ENCODE measurements around the gene ZBED4.

ZBED4 gene

DNA sequence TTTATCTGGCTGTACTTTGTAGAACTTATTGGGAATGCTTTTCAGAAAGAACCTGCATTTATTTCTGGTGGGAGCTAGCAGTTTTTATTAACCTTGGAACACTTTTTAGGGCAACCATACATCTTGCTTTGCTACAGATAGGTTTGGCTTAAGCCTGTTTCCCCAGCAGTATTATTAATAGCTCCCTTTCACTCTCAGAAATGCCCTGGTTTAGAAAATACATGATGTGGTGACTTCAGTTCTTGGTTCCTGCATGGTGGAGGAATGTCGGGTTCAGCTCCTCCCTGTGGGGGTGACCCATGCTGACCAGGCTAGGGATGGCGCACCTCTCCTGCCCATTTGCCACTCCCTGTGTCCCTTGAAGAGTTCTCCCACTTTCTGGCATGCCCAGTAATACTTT, 28.2 kb downstream of the ZBED4 start:
- DNase-seq, result no peak

DNA sequence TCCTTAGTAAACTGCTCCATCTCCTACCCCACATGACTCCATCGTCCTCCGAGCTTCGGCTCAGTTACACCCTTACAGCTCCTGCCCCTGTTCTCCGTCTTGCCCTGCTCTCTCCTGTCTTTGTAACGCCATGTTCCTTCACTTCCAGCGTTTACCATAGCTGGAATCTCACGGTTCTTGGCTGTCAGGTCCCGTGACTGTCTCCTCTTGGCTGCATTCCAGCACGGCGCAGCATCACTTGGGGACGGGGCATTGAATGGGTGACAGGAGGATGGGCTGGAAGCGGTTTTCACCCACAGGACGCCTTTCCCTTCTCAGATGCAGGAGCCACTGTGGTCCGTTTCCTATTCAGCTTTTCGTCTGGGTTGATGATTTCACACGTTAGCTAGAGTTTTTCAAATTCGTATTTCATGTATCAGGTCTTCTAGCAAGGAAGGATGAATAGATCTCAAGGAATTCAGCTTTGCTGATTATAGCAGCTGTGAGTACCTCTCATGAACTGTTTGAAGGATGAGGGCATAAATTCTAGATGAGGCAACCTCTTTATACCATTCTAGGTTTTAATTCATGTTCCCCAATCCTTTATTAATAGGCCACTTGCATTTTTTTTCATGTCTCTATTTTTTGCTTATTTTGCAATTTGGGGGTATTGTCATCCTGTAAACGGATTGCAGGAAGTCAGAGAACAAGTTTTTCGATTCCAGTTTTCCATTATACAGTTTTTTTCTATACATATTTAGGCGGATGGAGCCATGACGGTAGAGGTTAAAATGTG, 29.1 kb downstream of the ZBED4 start:
- no peak for DNase-seq

DNA sequence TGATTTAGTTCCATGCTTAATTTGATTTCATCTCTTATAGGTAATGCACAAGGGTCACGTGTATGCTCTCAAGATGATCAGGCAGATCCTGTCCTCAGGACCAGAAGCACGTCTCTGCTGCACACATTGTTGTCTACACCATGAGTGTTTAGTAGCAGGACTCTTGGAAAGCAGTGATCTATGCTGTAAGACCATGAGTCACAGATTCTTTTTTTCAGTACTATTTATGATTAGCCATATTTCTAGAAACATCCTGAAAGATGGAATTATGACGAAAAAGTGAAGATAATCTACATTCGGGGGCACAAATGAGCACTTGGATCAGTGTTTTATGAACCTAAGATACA, 29.6 kb downstream of the ZBED4 start:
- no peak for DNase-seq

- DNase-seq, result no peak
Observed at GRCh38 chr22:49884075-49884474, 30.4 kb downstream of the ZBED4 start.

DNA sequence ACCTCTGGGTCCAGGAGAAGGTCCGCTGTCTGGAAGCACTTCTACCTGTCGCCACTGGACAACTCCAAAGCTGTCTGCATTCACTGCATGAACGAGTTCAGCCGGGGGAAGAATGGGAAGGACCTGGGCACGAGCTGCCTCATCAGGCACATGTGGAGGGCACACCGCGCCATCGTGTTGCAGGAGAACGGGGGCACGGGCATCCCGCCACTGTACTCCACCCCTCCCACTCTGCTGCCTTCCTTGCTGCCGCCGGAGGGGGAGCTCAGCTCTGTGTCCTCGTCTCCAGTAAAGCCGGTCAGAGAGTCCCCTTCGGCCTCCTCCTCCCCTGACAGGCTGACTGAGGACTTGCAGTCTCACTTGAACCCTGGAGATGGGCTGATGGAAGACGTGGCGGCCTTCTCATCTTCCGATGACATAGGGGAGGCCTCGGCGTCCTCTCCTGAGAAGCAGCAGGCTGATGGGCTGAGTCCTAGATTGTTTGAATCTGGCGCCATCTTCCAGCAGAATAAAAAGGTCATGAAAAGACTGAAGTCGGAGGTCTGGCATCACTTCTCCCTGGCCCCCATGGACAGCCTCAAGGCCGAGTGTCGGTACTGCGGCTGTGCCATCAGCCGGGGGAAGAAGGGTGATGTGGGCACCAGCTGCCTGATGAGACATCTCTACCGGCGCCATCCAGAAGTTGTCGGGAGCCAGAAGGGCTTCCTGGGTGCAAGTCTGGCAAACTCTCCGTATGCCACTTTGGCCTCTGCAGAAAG, 31.0 kb downstream of the ZBED4 start:
- no peak for DNase-seq

DNA sequence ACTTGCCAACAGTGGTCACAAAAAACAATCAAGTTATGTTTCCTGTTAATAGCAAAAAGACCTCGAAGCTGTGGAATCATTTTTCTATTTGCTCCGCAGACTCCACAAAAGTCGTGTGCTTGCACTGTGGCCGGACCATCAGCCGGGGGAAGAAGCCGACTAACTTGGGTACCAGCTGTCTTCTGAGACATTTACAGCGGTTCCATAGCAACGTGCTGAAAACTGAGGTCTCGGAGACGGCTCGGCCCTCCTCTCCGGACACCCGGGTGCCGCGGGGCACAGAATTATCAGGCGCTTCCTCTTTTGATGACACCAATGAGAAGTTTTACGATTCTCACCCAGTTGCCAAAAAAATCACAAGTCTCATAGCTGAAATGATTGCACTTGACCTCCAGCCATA, 31.6 kb downstream of the ZBED4 start:
- no peak for DNase-seq

DNA sequence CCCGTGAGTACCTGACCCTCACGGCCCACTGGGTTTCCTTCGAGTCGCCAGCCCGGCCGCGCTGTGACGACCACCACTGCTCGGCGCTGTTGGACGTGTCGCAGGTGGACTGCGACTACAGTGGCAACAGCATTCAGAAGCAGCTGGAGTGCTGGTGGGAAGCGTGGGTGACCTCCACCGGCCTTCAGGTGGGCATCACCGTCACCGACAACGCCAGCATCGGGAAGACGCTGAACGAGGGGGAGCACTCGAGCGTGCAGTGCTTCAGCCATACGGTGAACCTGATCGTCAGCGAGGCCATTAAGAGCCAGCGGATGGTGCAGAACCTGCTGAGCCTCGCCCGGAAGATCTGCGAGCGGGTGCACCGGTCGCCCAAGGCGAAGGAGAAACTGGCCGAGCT, 32.2 kb downstream of the ZBED4 start:
- DNase-seq, result no peak

DNA sequence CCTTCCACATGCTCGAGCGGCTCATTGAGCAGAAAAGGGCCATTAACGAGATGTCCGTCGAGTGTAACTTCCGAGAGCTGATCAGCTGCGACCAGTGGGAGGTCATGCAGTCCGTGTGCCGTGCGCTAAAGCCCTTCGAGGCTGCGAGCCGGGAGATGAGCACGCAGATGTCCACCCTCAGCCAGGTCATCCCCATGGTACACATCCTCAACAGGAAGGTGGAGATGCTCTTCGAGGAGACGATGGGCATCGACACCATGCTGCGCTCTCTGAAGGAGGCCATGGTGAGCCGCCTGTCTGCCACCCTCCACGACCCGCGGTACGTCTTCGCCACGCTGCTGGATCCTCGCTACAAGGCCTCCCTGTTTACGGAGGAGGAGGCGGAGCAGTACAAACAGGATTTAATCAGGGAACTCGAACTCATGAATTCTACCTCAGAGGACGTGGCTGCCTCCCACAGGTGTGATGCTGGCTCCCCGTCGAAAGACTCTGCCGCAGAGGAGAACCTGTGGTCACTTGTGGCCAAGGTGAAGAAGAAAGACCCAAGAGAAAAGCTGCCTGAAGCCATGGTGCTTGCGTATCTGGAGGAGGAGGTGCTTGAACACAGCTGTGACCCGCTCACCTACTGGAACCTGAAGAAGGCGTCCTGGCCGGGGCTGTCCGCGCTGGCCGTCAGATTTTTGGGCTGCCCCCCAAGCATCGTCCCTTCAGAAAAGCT, 32.9 kb downstream of the ZBED4 start:
- no peak for DNase-seq

GRCh38 chr22:49887064-49887451, 33.4 kb downstream of the ZBED4 start:
- DNase-seq, result no peak

GRCh38 chr22:49887702-49888101, 34.1 kb downstream of the ZBED4 start:
- DNase-seq, result no peak

- DNase-seq, result no peak
Observed at GRCh38 chr22:49889071-49889470, 35.4 kb downstream of the ZBED4 start.

GRCh38 chr22:49892226-49892899, 38.7 kb downstream of the ZBED4 start:
- DNase-seq, result no peak

GRCh38 chr22:49893025-49893424, 39.4 kb downstream of the ZBED4 start:
- DNase-seq, result no peak

- no peak for DNase-seq
Observed at GRCh38 chr22:49894322-49895054, 40.8 kb downstream of the ZBED4 start.

DNA sequence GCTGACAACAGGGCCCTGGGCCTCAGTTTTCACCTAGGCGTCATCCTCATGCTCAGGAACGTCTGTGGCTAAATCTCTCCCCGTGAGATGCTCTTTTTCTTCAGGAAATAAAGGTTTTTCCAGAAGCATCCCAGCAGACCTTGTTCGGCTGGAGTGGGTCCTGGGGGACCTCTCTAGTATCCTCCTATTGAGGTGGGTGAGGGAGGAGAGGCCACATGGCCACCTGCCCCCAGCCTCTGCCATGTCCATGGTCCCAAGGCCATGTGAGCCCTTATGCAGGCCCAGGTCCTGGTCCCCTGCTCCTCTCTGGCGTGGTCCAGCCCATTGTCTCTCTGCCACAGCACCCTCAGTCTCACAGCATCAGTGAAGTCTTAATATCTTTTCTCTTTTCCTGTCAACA, 42.6 kb downstream of the ZBED4 start:
- DNase-seq, result no peak

GRCh38 chr22:49897015-49897684, 43.5 kb downstream of the ZBED4 start:
- no peak for DNase-seq

DNA sequence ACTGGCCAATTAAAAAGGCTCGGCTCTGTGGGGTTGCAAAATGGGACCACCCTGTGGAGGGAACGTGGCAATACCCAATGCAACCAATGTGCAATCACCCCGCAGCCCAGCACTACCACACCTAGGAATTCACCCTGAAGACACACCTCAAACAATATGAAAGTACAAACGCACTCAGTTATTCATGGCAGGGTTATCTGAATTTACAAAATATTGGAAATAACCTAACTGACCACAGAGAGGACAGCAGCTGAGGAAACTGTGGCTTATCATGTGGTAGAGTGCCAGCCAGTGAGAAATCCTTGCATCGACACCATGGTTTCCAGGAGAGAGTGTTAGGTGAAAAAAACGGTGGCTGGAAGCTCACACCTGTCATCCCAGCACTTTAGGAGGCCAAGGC, 45.9 kb downstream of the ZBED4 start:
- no peak for DNase-seq

DNA sequence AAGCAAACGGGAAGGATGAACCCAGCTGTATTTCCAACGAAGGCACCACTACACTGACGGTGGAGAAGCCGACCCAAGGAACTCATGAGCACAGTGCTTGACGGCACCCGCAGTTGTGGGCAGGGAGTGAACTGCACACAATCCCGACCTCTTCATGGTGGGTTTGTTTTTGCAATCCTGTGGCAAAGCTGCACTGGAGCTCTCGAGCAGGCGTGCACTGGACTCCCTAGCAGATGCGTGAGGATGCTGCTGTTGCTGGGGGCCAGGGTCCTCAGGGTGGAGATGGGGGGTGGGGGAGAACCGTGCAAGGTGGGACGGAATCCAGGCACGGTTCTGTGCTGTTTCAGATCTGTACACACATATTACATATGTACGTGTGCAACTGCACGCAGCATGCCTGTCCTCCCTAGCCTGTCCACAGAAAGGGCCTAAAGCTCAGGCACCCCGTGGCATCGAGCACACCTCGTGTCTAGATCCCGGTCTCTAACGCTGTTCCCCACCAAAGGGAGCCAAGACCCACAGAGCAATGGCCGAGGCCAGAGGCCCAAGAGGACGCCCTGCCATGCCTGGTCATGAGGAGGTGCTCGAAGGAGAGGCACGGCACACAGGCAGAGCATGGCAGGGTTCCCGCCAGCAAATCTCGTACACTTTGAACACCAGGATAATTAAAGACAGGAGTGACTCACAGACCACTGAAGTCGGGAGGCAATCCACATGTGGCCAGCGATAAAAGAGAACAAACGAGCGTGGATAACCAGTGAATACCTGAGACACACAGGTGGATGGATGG, 47.0 kb downstream of the ZBED4 start:
- no peak for DNase-seq

- no peak for DNase-seq
Observed at GRCh38 chr22:49901457-49901856, 47.8 kb downstream of the ZBED4 start.

- no peak for DNase-seq
Observed at GRCh38 chr22:49903322-49904039, 49.8 kb downstream of the ZBED4 start.

DNA sequence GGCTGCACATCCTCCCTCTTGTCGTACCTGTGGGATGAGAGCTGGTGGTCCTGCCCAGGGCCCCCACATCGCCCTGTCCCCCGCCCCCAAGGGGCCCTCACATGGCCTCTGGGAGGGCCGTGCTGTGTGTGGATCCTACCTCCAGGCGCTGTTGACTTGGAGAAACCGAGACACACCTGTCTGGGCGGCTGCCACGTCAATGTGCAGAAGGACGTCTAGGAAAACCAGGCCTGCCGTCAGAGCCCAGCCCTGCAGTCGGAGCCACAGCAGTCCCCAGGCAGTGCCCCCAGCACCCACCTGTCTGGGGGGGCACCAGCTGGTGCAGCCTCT, 50.4 kb downstream of the ZBED4 start:
- DNase-seq, result no peak
